ENCODE data around the gene MAGI1.
"Not testable (repeated sequence)": the region's sequence is repeated elsewhere in the genome, so short reads cannot be mapped to it uniquely, and the experiment has no call there.

MAGI1 gene

GRCh38 chr3:65623362-65623761, 415.4 kb downstream of the MAGI1 start:
- DNase-seq (ENCODE audit: low spot score), result no peak

- no peak for DNase-seq (ENCODE audit: low spot score)
Measured at GRCh38 chr3:65619888-65620287, 418.8 kb downstream of the MAGI1 start.

GRCh38 chr3:65619451-65619881, 419.3 kb downstream of the MAGI1 start:
- no peak for DNase-seq (ENCODE audit: low spot score)

GRCh38 chr3:65618599-65618998, 420.1 kb downstream of the MAGI1 start:
- no peak for DNase-seq (ENCODE audit: low spot score)

DNA sequence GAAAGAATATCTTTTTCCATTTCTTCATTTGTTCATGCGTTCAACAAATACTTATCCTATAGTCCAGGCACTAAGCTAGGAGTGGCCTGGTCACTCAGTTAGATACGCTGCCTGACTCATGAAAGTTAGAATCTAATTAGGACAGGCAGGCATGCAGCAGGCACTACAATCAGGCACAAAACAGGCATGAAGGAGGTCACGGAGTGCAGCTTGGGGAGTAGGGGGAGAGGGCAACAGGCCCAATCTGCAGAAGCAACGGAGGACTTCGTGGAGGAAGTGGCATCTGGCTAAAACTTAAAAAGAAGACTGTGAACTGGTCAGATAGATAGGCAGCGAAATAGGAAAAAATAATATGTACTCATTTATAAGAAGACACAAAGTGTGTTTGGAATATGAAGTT, 420.9 kb downstream of the MAGI1 start:
- DNase-seq (ENCODE audit: low spot score), result no peak

DNA sequence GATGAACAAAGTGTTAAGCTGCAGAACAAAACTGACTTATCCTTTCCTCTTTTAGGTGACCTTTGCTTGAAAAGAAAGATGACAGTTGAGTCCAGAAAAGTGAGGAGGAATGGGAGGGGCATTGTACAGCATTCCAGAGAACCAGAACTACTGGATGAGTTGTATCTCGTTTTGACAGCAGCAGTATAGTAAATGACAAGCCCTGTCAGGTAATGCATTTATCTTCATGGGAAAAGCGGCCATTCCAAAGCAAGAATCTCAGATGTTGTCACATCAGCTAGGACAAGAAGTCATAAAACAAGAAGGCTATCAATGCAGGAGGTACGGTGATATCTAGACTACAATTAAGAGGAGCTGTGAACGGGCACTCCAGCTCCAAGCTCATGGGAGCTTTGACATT, 421.5 kb downstream of the MAGI1 start:
- DNase-seq (ENCODE audit: low spot score), result no peak

- DNase-seq (ENCODE audit: low spot score), result no peak
Measured at GRCh38 chr3:65616563-65616962, 422.2 kb downstream of the MAGI1 start.

- DNase-seq (ENCODE audit: low spot score), result no peak
Measured at GRCh38 chr3:65615329-65615728, 423.4 kb downstream of the MAGI1 start.

- DNase-seq (ENCODE audit: low spot score), result no peak
Measured at GRCh38 chr3:65614585-65614984, 424.1 kb downstream of the MAGI1 start.

GRCh38 chr3:65607965-65608460, 430.7 kb downstream of the MAGI1 start:
- DNase-seq (ENCODE audit: low spot score), result not testable (repeated sequence)

DNA sequence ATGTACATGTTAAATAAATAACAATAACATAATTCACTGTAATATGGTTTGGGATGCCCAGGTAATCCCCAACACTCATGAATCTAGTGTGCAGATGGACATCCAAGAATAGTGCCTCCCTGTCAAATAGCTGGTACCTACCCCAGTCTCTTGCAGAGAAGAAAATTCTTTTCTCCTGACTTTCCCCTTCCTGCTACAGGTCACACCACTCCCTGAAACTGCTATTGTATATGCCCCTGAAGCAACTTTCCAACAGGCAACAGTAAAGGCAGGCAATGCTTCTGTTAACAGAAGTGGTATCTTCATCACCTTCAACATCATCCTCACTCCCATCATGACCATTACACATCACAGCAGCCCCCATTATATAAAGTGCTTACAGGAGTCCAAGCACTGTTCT, 431.6 kb downstream of the MAGI1 start:
- no peak for DNase-seq (ENCODE audit: low spot score)

DNA sequence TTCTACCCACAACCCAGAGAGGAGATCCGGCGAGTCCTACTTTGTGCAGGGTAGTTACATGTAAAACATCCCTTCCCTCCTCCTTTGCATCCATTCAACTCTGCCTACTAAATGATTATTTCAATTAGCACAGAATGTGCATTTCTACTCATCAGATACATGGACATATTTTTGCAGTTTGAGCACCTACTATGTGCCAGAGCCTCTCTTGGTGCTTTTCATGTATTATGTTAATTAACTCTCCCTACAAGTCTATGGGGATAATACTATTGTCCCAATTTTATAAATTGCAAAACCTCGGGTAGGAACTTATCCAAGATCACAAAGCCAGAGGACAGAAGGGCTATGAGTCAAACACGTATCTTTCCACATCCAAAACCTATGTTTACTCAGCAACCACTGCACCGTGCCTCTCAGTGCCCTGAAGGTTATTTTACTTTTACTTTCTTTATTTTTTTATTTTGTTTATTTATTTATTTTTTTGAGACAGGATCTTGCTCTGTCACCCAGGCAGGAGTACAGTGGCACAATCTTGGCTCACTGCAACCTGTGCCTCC, 432.8 kb downstream of the MAGI1 start:
- DNase-seq (ENCODE audit: low spot score), result no peak

DNA sequence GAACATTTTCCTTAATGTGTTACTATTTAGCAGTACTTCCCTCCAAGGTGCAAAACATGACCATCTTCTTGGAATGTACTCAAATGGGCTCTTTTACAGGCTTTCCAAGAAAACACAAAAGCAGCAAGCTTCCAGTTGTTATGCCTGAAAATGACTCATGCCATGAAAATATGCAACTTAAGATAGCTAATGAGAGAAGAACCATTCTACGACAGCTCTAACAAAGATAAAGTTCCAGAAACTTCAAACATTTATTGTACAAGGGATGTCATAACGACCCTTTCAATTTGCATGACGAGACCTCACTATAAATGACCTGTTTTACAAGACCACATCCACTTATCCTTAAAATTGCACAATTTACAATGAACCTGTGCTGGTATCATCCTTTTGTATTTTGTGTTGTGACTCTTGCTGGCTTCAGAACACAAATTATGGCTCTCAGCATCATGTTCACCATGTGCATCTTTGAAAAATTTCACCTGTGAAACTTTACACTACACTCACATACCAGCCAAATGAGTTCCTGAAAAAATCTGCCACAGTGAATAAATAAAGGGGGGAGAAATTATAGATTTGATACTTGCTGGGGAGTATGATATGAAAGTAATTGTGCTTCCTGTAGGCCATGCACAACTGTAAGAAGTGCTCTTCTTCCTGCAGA, 433.7 kb downstream of the MAGI1 start:
- no peak for DNase-seq (ENCODE audit: low spot score)

DNA sequence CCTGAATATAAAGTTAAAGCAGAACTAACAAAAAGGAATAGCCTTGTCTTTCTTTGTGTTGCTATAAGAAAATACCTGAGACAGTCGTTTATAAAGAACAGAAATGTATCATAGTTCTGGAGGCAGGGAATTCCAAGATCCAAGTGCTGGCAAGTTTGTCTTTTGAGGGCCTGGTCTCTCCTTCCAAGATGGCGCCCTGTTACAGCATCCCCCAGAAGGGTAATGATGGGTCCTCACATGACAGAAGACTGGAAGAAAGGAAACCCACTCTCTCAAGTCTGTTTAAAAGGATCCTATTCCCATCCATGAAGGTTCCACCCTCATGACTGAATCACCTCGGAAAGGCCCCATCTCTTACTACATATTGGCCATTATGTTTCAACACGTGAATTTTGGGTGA, 435.1 kb downstream of the MAGI1 start:
- no peak for DNase-seq (ENCODE audit: low spot score)

- no peak for DNase-seq (ENCODE audit: low spot score)
Measured at GRCh38 chr3:65600888-65601287, 437.8 kb downstream of the MAGI1 start.

DNA sequence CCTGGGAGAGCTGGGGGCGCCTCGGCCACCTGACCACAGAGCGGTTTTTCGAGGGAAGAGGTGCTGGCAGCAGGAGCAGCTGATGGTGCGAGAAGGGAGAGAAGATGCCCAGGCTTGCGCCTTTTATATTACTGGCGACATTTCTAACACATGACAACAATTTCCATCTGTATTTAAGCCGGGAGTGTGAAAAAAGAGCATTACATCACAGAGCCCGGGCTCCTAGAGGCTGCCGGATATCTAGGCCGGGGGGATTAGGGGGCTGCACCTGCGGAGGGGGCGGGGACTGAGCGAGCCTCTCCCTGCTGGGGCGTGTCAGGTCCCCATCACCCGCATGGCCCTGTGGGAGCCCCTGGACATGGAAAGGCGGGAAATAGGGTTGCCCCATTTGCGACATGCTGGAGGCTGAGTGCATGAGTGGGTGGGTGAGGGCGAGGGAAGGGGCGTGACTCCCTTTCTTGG, 440.7 kb downstream of the MAGI1 start:
- no peak for DNase-seq (ENCODE audit: low spot score)

GRCh38 chr3:65597226-65597951, 441.3 kb downstream of the MAGI1 start:
- no peak for DNase-seq (ENCODE audit: low spot score)

GRCh38 chr3:65596571-65597225, 442.0 kb downstream of the MAGI1 start:
- no peak for DNase-seq (ENCODE audit: low spot score)

DNA sequence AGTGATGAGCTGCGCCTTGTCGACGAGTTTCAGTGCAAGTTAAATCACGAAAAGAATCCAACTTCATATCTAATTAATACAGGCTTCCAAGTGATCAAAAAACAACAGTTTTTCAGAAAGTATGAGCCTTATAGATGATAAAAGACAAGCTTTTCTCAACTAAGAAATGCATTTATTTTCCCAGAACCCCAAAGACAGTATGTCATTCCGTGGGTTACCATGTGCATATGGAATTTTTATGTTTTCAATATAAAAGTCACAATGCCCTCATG, 442.8 kb downstream of the MAGI1 start:
- no peak for DNase-seq (ENCODE audit: low spot score)

- DNase-seq (ENCODE audit: low spot score), result no peak
Measured at GRCh38 chr3:65595222-65596028, 443.3 kb downstream of the MAGI1 start.

GRCh38 chr3:65593780-65594752, 444.7 kb downstream of the MAGI1 start:
- DNase-seq (ENCODE audit: low spot score), result no peak

All from LoVo (cell line).